GM12878 (cell line): ENCODE results near the gene KRTAP22-2.

Source experiments
- ATF7 ChIP-seq: fragments of 450-650 bp; IDR thresholded peaks from 2 replicates; pipeline ENCODE4 v1.6.1; 2016; ENCODE audit warnings: low read depth, mild to moderate bottlenecking
- EP300 ChIP-seq, 2 experiments: fragments of 150-350 bp in 1 of 2; IDR thresholded peaks; 2 replicates each; pipeline ENCODE4 v1.6.1; 2011 to 2012; ENCODE audit warnings: low read depth in 2 of 2, low read length in 2 of 2, borderline replicate concordance in 1 of 2, improper control_type of control experiment in 1 of 2, inconsistent platforms in 1 of 2; ENCODE audit not compliant: control insufficient read depth in 1 of 2
- NR2C1 ChIP-seq: fragments of 450-650 bp; IDR thresholded peaks from 2 replicates; pipeline ENCODE4 v1.6.1; 2017; ENCODE audit warnings: antibody characterized with exemption, mild to moderate bottlenecking, moderate library complexity
- POLR2A ChIP-seq: IDR thresholded peaks from 2 replicates; pipeline ENCODE4 v1.6.1; 2011; ENCODE audit warnings: low read depth, mild to moderate bottlenecking, low read length
- SP1 ChIP-seq: IDR thresholded peaks from one replicate; pipeline ENCODE4 v1.6.1; 2011; ENCODE audit warnings: low read depth, low read length
- ZNF274 ChIP-seq: IDR thresholded peaks from one replicate; pipeline ENCODE4 v1.8.0; 2011; ENCODE audit not compliant: insufficient read length, insufficient read depth
- TF ChIP-seq, protein P1 (sequence below): IDR thresholded peaks from 2 replicates; pipeline ENCODE4 v1.6.1; 2011; ENCODE audit warnings: borderline replicate concordance, low read depth, mild to moderate bottlenecking, moderate library complexity, low read length; ENCODE audit not compliant: insufficient read depth, poor library complexity, severe bottlenecking
- TF ChIP-seq, protein P2 (sequence below), 3 experiments: IDR thresholded peaks in 2 of 3; conservative IDR thresholded peaks in 1 of 3; 2 replicates each; pipeline ENCODE4 v1.5.1; 2011; ENCODE audit warnings: low read depth in 3 of 3, low read length in 3 of 3, mild to moderate bottlenecking in 3 of 3, control low read depth in 2 of 3, moderate library complexity in 2 of 3, inconsistent platforms in 1 of 3, mixed read lengths in 1 of 3; ENCODE audit not compliant: control insufficient read depth in 2 of 3, insufficient read depth in 1 of 3; ENCODE audit errors: extremely low read depth in 1 of 3
- TF ChIP-seq, protein P3 (sequence below): fragments of 450-650 bp; IDR thresholded peaks from 2 replicates; pipeline ENCODE4 v1.6.1; 2017; ENCODE audit warnings: antibody characterized with exemption, mild to moderate bottlenecking, moderate library complexity

DNA sequence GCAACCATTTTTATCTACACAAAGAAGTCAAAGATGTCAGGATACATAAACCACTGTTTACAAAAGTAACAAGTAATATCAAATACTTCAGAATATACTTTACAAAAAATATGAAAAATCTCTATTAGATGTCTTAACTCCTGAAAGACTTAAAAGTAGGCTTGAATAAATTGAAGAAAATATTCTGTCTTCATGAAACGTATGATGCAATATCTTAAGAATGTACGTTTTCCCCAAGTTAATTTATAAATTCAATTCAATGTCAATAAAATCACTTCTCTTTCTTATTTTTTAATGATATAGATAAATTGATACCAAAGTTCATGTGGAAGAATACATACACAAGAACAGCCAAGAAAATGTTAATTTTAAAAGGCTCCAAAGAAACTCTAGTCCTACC, 35.1 kb downstream of the KRTAP22-2 start:
- TF ChIP-seq, protein P1, sequence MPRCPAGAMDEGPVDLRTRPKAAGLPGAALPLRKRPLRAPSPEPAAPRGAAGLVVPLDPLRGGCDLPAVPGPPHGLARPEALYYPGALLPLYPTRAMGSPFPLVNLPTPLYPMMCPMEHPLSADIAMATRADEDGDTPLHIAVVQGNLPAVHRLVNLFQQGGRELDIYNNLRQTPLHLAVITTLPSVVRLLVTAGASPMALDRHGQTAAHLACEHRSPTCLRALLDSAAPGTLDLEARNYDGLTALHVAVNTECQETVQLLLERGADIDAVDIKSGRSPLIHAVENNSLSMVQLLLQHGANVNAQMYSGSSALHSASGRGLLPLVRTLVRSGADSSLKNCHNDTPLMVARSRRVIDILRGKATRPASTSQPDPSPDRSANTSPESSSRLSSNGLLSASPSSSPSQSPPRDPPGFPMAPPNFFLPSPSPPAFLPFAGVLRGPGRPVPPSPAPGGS = no peak
- TF ChIP-seq, protein P2, sequence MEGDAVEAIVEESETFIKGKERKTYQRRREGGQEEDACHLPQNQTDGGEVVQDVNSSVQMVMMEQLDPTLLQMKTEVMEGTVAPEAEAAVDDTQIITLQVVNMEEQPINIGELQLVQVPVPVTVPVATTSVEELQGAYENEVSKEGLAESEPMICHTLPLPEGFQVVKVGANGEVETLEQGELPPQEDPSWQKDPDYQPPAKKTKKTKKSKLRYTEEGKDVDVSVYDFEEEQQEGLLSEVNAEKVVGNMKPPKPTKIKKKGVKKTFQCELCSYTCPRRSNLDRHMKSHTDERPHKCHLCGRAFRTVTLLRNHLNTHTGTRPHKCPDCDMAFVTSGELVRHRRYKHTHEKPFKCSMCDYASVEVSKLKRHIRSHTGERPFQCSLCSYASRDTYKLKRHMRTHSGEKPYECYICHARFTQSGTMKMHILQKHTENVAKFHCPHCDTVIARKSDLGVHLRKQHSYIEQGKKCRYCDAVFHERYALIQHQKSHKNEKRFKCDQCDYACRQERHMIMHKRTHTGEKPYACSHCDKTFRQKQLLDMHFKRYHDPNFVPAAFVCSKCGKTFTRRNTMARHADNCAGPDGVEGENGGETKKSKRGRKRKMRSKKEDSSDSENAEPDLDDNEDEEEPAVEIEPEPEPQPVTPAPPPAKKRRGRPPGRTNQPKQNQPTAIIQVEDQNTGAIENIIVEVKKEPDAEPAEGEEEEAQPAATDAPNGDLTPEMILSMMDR (IDR thresholded peaks at IDR 0.05 in 2 of 3, conservative IDR thresholded peaks at IDR 0.05 in 1 of 3; ENCODE audit: control insufficient read depth in 2 of 3, extremely low read depth in 1 of 3, insufficient read depth in 1 of 3, low read depth in 3 of 3, low read length in 3 of 3) = no peak
- TF ChIP-seq POLR2A (no peak), EP300 (IDR thresholded peaks at IDR 0.05; ENCODE audit: borderline replicate concordance in 1 of 2, control insufficient read depth in 1 of 2, low read depth in 2 of 2, low read length in 2 of 2) (no peak), SP1 (no peak), NR2C1 (no peak), ZNF274 (no peak), ATF7 (no peak)
- TF ChIP-seq, protein P3, sequence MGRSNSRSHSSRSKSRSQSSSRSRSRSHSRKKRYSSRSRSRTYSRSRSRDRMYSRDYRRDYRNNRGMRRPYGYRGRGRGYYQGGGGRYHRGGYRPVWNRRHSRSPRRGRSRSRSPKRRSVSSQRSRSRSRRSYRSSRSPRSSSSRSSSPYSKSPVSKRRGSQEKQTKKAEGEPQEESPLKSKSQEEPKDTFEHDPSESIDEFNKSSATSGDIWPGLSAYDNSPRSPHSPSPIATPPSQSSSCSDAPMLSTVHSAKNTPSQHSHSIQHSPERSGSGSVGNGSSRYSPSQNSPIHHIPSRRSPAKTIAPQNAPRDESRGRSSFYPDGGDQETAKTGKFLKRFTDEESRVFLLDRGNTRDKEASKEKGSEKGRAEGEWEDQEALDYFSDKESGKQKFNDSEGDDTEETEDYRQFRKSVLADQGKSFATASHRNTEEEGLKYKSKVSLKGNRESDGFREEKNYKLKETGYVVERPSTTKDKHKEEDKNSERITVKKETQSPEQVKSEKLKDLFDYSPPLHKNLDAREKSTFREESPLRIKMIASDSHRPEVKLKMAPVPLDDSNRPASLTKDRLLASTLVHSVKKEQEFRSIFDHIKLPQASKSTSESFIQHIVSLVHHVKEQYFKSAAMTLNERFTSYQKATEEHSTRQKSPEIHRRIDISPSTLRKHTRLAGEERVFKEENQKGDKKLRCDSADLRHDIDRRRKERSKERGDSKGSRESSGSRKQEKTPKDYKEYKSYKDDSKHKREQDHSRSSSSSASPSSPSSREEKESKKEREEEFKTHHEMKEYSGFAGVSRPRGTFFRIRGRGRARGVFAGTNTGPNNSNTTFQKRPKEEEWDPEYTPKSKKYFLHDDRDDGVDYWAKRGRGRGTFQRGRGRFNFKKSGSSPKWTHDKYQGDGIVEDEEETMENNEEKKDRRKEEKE = no peak
